GM19455 (cell line): ENCODE measurements around the gene ICAM1.
"Not testable (repeated sequence)": the region's sequence is repeated elsewhere in the genome, so short reads cannot be mapped to it uniquely, and the experiment has no call there.

Experiments used
- ATAC-seq: cut with Tn5 transposase; IDR thresholded peaks from one replicate; pipeline ENCODE4 v1.9.1; 2021; ENCODE audit not compliant: unreplicated experiment

The ICAM1 gene

GRCh38 chr19:10274589-10274988 lies 3.7 kb downstream of the ICAM1 start:
- no peak for ATAC-seq

GRCh38 chr19:10277795-10278589 lies 7.1 kb downstream of the ICAM1 start:
- ATAC-seq: no peak

GRCh38 chr19:10278935-10279334 lies 8.0 kb downstream of the ICAM1 start:
- no peak for ATAC-seq

GRCh38 chr19:10279737-10280442 lies 9.0 kb downstream of the ICAM1 start:
- ATAC-seq: no peak

- not testable (repeated sequence) for ATAC-seq
Observed at GRCh38 chr19:10282043-10282442, 11.1 kb downstream of the ICAM1 start.

- no peak for ATAC-seq
Observed at GRCh38 chr19:10283301-10284064, 12.6 kb downstream of the ICAM1 start.

- no peak for ATAC-seq
Observed at GRCh38 chr19:10284065-10284959, 13.4 kb downstream of the ICAM1 start.

GRCh38 chr19:10284960-10285278 lies 14.0 kb downstream of the ICAM1 start:
- ATAC-seq: no peak

- no peak for ATAC-seq
Observed at GRCh38 chr19:10285393-10285792, 14.5 kb downstream of the ICAM1 start.

- no peak for ATAC-seq
Observed at GRCh38 chr19:10286803-10287737, 16.1 kb downstream of the ICAM1 start, which contains the start of gene ICAM4. ICAM4 (plus strand) TSS chr19:10286955; CDS start chr19:10287013, 58 bp downstream.

GRCh38 chr19:10288662-10289166 lies 17.8 kb downstream of the ICAM1 start:
- no peak for ATAC-seq

- ATAC-seq: no peak
Observed at GRCh38 chr19:10289167-10289835, 18.4 kb downstream of the ICAM1 start.

- ATAC-seq: no peak
Observed at GRCh38 chr19:10289836-10290356, 19.0 kb downstream of the ICAM1 start, which contains the start of gene ICAM5. ICAM5 (plus strand) TSS chr19:10289952; CDS start chr19:10290044, 92 bp downstream.

- ATAC-seq: no peak
Observed at GRCh38 chr19:10290357-10290875, 19.5 kb downstream of the ICAM1 start.

GRCh38 chr19:10290876-10291553 lies 20.1 kb downstream of the ICAM1 start:
- no peak for ATAC-seq

GRCh38 chr19:10291554-10292205 lies 20.8 kb downstream of the ICAM1 start:
- ATAC-seq: no peak

- peak; percentile 59 for ATAC-seq
Observed at GRCh38 chr19:10292206-10292788, 21.4 kb downstream of the ICAM1 start.
